ENCODE results near the gene RHO.

RHO gene

GRCh38 chr3:129503471-129504291 lies 24.8 kb upstream of the RHO start:
- H3K14ac ChIP-seq (ENCODE audit: low read length in 2 of 2), result no peak overlapping the region
- H3K18ac ChIP-seq (ENCODE audit: low read depth in 1 of 2, low read length in 2 of 2), result no peak overlapping the region
- no peaks in the 10 kb centered on the region for H3K79me1 ChIP-seq (replicated peaks; ENCODE audit: low read length, poor library complexity, severe bottlenecking)
- no peak overlapping the region for H2AK5ac ChIP-seq (ENCODE audit: low read length, severe bottlenecking)
- no peak overlapping the region for H3K23ac ChIP-seq (ENCODE audit: low read length in 2 of 2)
- H3K9ac ChIP-seq (ENCODE audit: low read length), result no peak overlapping the region
- H4K91ac ChIP-seq (ENCODE audit: low read length), result no peak overlapping the region
- no peaks in the 10 kb centered on the region for H3K27me3 ChIP-seq (ENCODE audit: control insufficient read depth in 1 of 2, insufficient read depth in 1 of 2, low read length in 2 of 2)
- H3K4me3 ChIP-seq (ENCODE audit: insufficient read depth in 1 of 2, low read depth in 1 of 2, low read length in 2 of 2), result no peak overlapping the region
- H2BK12ac ChIP-seq (ENCODE audit: low read length in 2 of 2), result no peak overlapping the region
- no peak overlapping the region for H3K4ac ChIP-seq (ENCODE audit: low read depth in 1 of 2, low read length in 2 of 2)
- H4K8ac ChIP-seq (ENCODE audit: low read length), result no peak overlapping the region
- peaks cover 8% of the 10 kb centered on the region for H3K4me1 ChIP-seq (ENCODE audit: control insufficient read depth, insufficient read depth, low read depth, low read length)
- H2BK5ac ChIP-seq (ENCODE audit: low read depth, low read length, poor library complexity, severe bottlenecking), result no peak overlapping the region
- no peaks in the 10 kb centered on the region for H3K9me3 ChIP-seq (ENCODE audit: control insufficient read depth, low read length)
- no peak overlapping the region for H2BK120ac ChIP-seq (ENCODE audit: low read depth, low read length)
- H3K27ac ChIP-seq (ENCODE audit: low read length, poor library complexity, severe bottlenecking), result no peak overlapping the region
- no peak overlapping the region for H2BK15ac ChIP-seq (ENCODE audit: low read depth, poor library complexity, severe bottlenecking)
- H3K4me2 ChIP-seq (ENCODE audit: low read length, poor library complexity, severe bottlenecking), result no peak overlapping the region
- DNase-seq, result peak; percentile 22
- H3K36me3 ChIP-seq (ENCODE audit: control insufficient read depth in 1 of 2, insufficient read depth in 2 of 2, low read depth in 1 of 2, low read length in 2 of 2), result peaks cover 43 to 74% of the 10 kb centered on the region in 2 experiments
- 91% methylated on average over 12 of the region's 13 CpGs for WGBS
- H2AFZ ChIP-seq (ENCODE audit: low read depth, low read length), result no peak overlapping the region

DNA sequence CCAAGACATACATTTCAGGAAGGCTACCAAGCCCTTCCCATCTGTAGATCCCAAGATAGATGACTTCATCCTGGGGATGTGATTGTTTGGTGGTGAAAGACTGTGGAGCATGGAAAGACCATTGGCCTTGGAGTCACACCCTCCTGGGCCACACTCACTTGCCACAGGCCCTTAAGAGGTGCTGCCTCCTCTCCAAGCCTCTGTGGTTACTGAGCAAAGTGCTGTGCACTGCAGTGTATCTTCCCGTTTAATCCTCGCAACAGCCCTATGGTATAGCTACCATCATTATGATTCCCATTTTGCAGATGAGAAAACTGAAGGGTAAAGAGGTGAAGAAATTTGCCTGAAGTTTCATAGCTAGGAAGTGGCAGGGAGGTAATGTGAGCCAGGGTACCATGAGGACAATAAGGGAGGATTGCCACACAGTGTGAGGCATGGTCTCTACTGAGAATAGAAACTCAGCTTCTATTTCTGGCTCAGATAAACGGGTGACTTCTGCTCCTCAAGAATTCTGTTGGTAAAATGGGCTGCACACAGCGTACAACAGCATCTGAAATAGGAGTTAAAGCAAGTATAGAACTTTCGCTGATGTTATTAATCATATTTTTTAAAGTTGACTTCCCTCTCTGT lies 23.9 kb upstream of the RHO start:
- peaks cover 5% of the 10 kb centered on the region for H3K4me1 ChIP-seq (ENCODE audit: control insufficient read depth, insufficient read depth, low read depth, low read length)
- 97% methylated on average over 4 of the region's 5 CpGs for WGBS

DNA sequence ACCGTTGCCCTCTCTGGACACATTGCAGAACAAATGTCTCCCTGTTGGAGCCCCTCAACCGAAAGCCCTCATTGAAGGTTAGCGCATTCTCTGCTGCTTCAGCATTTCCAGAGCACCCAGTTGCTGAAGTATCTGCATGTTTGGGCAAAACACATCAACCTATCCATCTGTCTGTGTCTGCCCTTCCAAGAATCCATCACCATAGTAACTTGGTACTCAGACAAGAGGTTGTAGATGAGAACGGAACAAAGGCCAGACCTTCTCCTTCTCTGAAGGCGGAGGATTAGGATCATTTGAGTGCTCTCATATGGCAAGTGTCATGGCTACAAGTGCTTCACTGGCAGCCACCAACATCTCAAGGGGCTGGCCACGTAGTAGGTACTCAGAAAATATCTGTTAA lies 23.1 kb upstream of the RHO start:
- no peak overlapping the region for H3K4ac ChIP-seq (ENCODE audit: low read depth in 1 of 2, low read length in 2 of 2)
- no peak overlapping the region for H4K8ac ChIP-seq (ENCODE audit: low read length)
- H2AK5ac ChIP-seq (ENCODE audit: low read length, severe bottlenecking), result no peak overlapping the region
- H3K9me3 ChIP-seq (ENCODE audit: control insufficient read depth, low read length), result no peaks in the 10 kb centered on the region
- no peak overlapping the region for H4K91ac ChIP-seq (ENCODE audit: low read length)
- no peaks in the 10 kb centered on the region for H3K79me1 ChIP-seq (replicated peaks; ENCODE audit: low read length, poor library complexity, severe bottlenecking)
- no peak overlapping the region for H2BK15ac ChIP-seq (ENCODE audit: low read depth, poor library complexity, severe bottlenecking)
- H3K27ac ChIP-seq (ENCODE audit: low read length, poor library complexity, severe bottlenecking), result no peak overlapping the region
- H2BK12ac ChIP-seq (ENCODE audit: low read length in 2 of 2), result no peak overlapping the region
- no peak overlapping the region for H3K14ac ChIP-seq (ENCODE audit: low read length in 2 of 2)
- H3K27me3 ChIP-seq (ENCODE audit: control insufficient read depth in 1 of 2, insufficient read depth in 1 of 2, low read length in 2 of 2), result no peaks in the 10 kb centered on the region
- peaks cover 5% of the 10 kb centered on the region for H3K4me1 ChIP-seq (ENCODE audit: control insufficient read depth, insufficient read depth, low read depth, low read length)
- no peak overlapping the region for H2BK5ac ChIP-seq (ENCODE audit: low read depth, low read length, poor library complexity, severe bottlenecking)
- H3K36me3 ChIP-seq (ENCODE audit: control insufficient read depth in 1 of 2, insufficient read depth in 2 of 2, low read depth in 1 of 2, low read length in 2 of 2), result peaks cover 40 to 82% of the 10 kb centered on the region in 2 experiments
- no peak overlapping the region for H3K23ac ChIP-seq (ENCODE audit: low read length in 2 of 2)
- no peak for DNase-seq
- H3K4me3 ChIP-seq (ENCODE audit: insufficient read depth in 1 of 2, low read depth in 1 of 2, low read length in 2 of 2), result no peak overlapping the region
- H2AFZ ChIP-seq (ENCODE audit: low read depth, low read length), result no peak overlapping the region
- H2BK120ac ChIP-seq (ENCODE audit: low read depth, low read length), result no peak overlapping the region
- H3K4me2 ChIP-seq (ENCODE audit: low read length, poor library complexity, severe bottlenecking), result no peak overlapping the region
- H3K18ac ChIP-seq (ENCODE audit: low read depth in 1 of 2, low read length in 2 of 2), result no peak overlapping the region
- no peak overlapping the region for H3K9ac ChIP-seq (ENCODE audit: low read length)
- 96% methylated on average over 6 of the region's 6 CpGs for WGBS

More for the DNA sequence above, 23.9 kb upstream of the RHO start:
- H2BK12ac ChIP-seq (ENCODE audit: low read length in 2 of 2), result no peak overlapping the region
- H3K4me2 ChIP-seq (ENCODE audit: low read length, poor library complexity, severe bottlenecking), result no peak overlapping the region
- no peak overlapping the region for H2AFZ ChIP-seq (ENCODE audit: low read depth, low read length)
- no peak overlapping the region for H2BK15ac ChIP-seq (ENCODE audit: low read depth, poor library complexity, severe bottlenecking)
- H3K27me3 ChIP-seq (ENCODE audit: control insufficient read depth in 1 of 2, insufficient read depth in 1 of 2, low read length in 2 of 2), result no peaks in the 10 kb centered on the region
- H4K91ac ChIP-seq (ENCODE audit: low read length), result no peak overlapping the region
- H2BK5ac ChIP-seq (ENCODE audit: low read depth, low read length, poor library complexity, severe bottlenecking), result no peak overlapping the region
- H3K9ac ChIP-seq (ENCODE audit: low read length), result no peak overlapping the region
- no peak overlapping the region for H3K18ac ChIP-seq (ENCODE audit: low read depth in 1 of 2, low read length in 2 of 2)
- no peak for DNase-seq
- H3K27ac ChIP-seq (ENCODE audit: low read length, poor library complexity, severe bottlenecking), result no peak overlapping the region
- H3K79me1 ChIP-seq (replicated peaks; ENCODE audit: low read length, poor library complexity, severe bottlenecking), result no peaks in the 10 kb centered on the region
- no peak overlapping the region for H2AK5ac ChIP-seq (ENCODE audit: low read length, severe bottlenecking)
- H3K23ac ChIP-seq (ENCODE audit: low read length in 2 of 2), result no peak overlapping the region
- H3K36me3 ChIP-seq (ENCODE audit: control insufficient read depth in 1 of 2, insufficient read depth in 2 of 2, low read depth in 1 of 2, low read length in 2 of 2), result peaks cover 43 to 83% of the 10 kb centered on the region in 2 experiments
- no peak overlapping the region for H4K8ac ChIP-seq (ENCODE audit: low read length)
- H3K9me3 ChIP-seq (ENCODE audit: control insufficient read depth, low read length), result no peaks in the 10 kb centered on the region
- no peak overlapping the region for H3K4me3 ChIP-seq (ENCODE audit: insufficient read depth in 1 of 2, low read depth in 1 of 2, low read length in 2 of 2)
- no peak overlapping the region for H3K4ac ChIP-seq (ENCODE audit: low read depth in 1 of 2, low read length in 2 of 2)
- H3K14ac ChIP-seq (ENCODE audit: low read length in 2 of 2), result no peak overlapping the region
- H2BK120ac ChIP-seq (ENCODE audit: low read depth, low read length), result no peak overlapping the region

GRCh38 chr3:129506231-129506742 lies 22.2 kb upstream of the RHO start:
- no peaks in the 10 kb centered on the region for H3K79me1 ChIP-seq (replicated peaks; ENCODE audit: low read length, poor library complexity, severe bottlenecking)
- no peak overlapping the region for H2AK5ac ChIP-seq (ENCODE audit: low read length, severe bottlenecking)
- no peak overlapping the region for H3K14ac ChIP-seq (ENCODE audit: low read length in 2 of 2)
- no peak overlapping the region for H3K18ac ChIP-seq (ENCODE audit: low read depth in 1 of 2, low read length in 2 of 2)
- H4K91ac ChIP-seq (ENCODE audit: low read length), result no peak overlapping the region
- H3K23ac ChIP-seq (ENCODE audit: low read length in 2 of 2), result no peak overlapping the region
- H3K4me2 ChIP-seq (ENCODE audit: low read length, poor library complexity, severe bottlenecking), result no peak overlapping the region
- H3K4me1 ChIP-seq (ENCODE audit: control insufficient read depth, insufficient read depth, low read depth, low read length), result peaks cover 2% of the 10 kb centered on the region
- H3K9ac ChIP-seq (ENCODE audit: low read length), result no peak overlapping the region
- no peaks in the 10 kb centered on the region for H3K27me3 ChIP-seq (ENCODE audit: control insufficient read depth in 1 of 2, insufficient read depth in 1 of 2, low read length in 2 of 2)
- H2AFZ ChIP-seq (ENCODE audit: low read depth, low read length), result no peak overlapping the region
- DNase-seq, result no peak
- H2BK5ac ChIP-seq (ENCODE audit: low read depth, low read length, poor library complexity, severe bottlenecking), result no peak overlapping the region
- 93% methylated on average over 9 of the region's 9 CpGs for WGBS
- no peak overlapping the region for H3K4ac ChIP-seq (ENCODE audit: low read depth in 1 of 2, low read length in 2 of 2)
- no peak overlapping the region for H4K8ac ChIP-seq (ENCODE audit: low read length)
- no peak overlapping the region for H3K27ac ChIP-seq (ENCODE audit: low read length, poor library complexity, severe bottlenecking)
- H2BK15ac ChIP-seq (ENCODE audit: low read depth, poor library complexity, severe bottlenecking), result no peak overlapping the region
- no peak overlapping the region for H3K4me3 ChIP-seq (ENCODE audit: insufficient read depth in 1 of 2, low read depth in 1 of 2, low read length in 2 of 2)
- no peak overlapping the region for H2BK120ac ChIP-seq (ENCODE audit: low read depth, low read length)
- H2BK12ac ChIP-seq (ENCODE audit: low read length in 2 of 2), result no peak overlapping the region
- no peaks in the 10 kb centered on the region for H3K9me3 ChIP-seq (ENCODE audit: control insufficient read depth, low read length)
- peaks cover 40 to 78% of the 10 kb centered on the region in 2 experiments for H3K36me3 ChIP-seq (ENCODE audit: control insufficient read depth in 1 of 2, insufficient read depth in 2 of 2, low read depth in 1 of 2, low read length in 2 of 2)

Data from mesenchymal stem cell (in vitro differentiated cells and primary cell).